Activated T-cell treated with anti-CD3 and anti-CD28 coated beads for 4 hours (primary cell): ENCODE data around the gene TSPY3.
"Not testable (repeated sequence)": the region's sequence is repeated elsewhere in the genome, so short reads cannot be mapped to it uniquely, and the experiment has no call there.

Source experiments
- DNase-seq: peaks from one replicate; pipeline ENCODE4 v3.0.0-alpha.2; 2020

The TSPY3 gene

GRCh38 chrY:9398121-9398520 is at the start of gene TSPY3:
TSS of gene TSPY3 (plus strand) at chrY:9398421. CDS start at chrY:9398467, 46 bp downstream.
- DNase-seq: not testable (repeated sequence)

- not testable (repeated sequence) for DNase-seq
These were observed 40.7 kb upstream of the TSPY3 start, which contains the start of gene TSPY8 for GRCh38 chrY:9357497-9357896. TSS of gene TSPY8 (plus strand) at chrY:9357797. CDS start at chrY:9357843, 46 bp downstream.

- DNase-seq: peak; percentile 0
These were observed 1.7 kb upstream of the TSPY3 start for GRCh38 chrY:9396527-9396926.
